Fibroblast of pulmonary artery (primary cell): ENCODE results near the gene DDX23.
"Not testable (repeated sequence)": the region's sequence is repeated elsewhere in the genome, so short reads cannot be mapped to it uniquely, and the experiment has no call there.

Source experiments
- DNase-seq: peaks from one replicate; pipeline ENCODE4 v3.0.0-alpha.2; 2010; ENCODE audit warnings: low read depth
- H3K4me3 ChIP-seq: replicated peaks from 2 replicates; pipeline ENCODE4 v1.5.1; 2011; ENCODE audit warnings: low read depth, mild to moderate bottlenecking, control low read depth, low read length, moderate library complexity
- TF ChIP-seq, protein P1 (sequence below): IDR thresholded peaks from 2 replicates; pipeline ENCODE4 v1.5.1; 2011; ENCODE audit warnings: mild to moderate bottlenecking, control low read depth, low read length, inconsistent platforms; ENCODE audit errors: missing control alignments

Gene DDX23

DNA sequence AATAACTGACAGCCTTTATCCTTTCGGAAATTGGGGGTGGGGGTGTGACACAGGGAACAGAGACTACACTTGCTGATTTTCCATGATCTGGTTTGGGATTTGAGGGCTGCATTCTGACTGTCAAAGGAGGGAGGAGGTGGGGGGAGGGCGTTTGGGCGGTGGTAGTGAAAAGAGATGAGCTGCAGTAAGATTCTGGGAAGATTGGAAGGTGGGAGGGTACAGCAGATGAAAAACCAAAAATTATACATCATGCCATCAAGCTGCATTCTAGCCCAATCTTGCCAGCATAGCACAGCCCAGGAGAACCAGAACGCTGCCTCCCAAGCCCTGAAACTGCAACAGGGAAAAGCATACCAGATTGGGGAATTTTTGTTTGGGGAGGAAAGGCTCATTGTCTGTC, 11.3 kb upstream of the DDX23 start:
- H3K4me3 ChIP-seq, result no peak overlapping the region
- TF ChIP-seq, protein P1, sequence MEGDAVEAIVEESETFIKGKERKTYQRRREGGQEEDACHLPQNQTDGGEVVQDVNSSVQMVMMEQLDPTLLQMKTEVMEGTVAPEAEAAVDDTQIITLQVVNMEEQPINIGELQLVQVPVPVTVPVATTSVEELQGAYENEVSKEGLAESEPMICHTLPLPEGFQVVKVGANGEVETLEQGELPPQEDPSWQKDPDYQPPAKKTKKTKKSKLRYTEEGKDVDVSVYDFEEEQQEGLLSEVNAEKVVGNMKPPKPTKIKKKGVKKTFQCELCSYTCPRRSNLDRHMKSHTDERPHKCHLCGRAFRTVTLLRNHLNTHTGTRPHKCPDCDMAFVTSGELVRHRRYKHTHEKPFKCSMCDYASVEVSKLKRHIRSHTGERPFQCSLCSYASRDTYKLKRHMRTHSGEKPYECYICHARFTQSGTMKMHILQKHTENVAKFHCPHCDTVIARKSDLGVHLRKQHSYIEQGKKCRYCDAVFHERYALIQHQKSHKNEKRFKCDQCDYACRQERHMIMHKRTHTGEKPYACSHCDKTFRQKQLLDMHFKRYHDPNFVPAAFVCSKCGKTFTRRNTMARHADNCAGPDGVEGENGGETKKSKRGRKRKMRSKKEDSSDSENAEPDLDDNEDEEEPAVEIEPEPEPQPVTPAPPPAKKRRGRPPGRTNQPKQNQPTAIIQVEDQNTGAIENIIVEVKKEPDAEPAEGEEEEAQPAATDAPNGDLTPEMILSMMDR, result no peak
- DNase-seq, result no peak

GRCh38 chr12:48862760-48863159, 10.8 kb upstream of the DDX23 start:
- DNase-seq, result no peak
- TF ChIP-seq, protein P1, result no peak
- no peak overlapping the region for H3K4me3 ChIP-seq

DNA sequence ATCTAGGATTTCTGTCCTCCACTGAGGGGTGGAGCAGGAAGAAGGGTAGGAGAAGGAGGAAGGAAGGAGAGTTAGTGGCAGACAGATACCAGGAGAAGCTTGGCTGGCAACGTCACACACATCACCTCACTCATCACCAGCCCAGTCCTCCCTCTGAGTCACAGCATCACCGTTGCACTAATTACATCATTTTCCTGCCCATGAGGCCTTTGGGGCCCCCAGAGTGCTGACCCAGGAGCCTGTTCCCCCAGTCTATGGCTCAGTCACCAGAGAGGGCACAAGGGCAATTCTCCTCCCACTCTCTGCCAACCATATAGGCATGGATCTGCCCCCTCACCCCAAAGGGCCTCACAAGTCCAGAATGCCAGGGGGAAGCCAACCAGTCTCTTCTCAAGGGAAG, 9.1 kb upstream of the DDX23 start:
- TF ChIP-seq, protein P1, result no peak
- H3K4me3 ChIP-seq, result no peak overlapping the region
- no peak for DNase-seq

DNA sequence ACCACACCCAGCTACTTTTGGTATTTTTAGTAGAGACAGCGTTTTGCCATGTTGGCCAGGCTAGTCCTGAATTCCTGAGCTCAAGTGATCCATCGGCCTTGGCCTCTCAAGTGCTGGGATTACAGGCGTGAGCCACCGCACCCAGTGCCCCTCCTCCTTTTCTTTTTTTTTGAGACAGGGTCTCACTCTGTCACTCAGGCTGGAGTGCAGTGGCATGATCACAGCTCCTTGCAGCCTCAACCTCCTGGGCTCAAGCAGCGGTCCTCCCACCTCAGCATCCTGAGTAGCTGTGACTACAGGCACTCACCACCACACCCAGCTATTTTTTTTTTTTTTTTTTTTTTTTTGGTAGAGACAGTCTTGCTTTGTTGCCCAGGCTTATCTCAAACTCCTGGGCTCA, 8.3 kb upstream of the DDX23 start:
- DNase-seq, H3K4me3 ChIP-seq: not testable (repeated sequence)

GRCh38 chr12:48859607-48860006, 7.6 kb upstream of the DDX23 start:
- no peak overlapping the region for H3K4me3 ChIP-seq
- no peak for DNase-seq
- TF ChIP-seq, protein P1, result no peak

- TF ChIP-seq, protein P1, result no peak
- no peak for DNase-seq
- no peak overlapping the region for H3K4me3 ChIP-seq
Measured at GRCh38 chr12:48858043-48858442, 6.1 kb upstream of the DDX23 start.

DNA sequence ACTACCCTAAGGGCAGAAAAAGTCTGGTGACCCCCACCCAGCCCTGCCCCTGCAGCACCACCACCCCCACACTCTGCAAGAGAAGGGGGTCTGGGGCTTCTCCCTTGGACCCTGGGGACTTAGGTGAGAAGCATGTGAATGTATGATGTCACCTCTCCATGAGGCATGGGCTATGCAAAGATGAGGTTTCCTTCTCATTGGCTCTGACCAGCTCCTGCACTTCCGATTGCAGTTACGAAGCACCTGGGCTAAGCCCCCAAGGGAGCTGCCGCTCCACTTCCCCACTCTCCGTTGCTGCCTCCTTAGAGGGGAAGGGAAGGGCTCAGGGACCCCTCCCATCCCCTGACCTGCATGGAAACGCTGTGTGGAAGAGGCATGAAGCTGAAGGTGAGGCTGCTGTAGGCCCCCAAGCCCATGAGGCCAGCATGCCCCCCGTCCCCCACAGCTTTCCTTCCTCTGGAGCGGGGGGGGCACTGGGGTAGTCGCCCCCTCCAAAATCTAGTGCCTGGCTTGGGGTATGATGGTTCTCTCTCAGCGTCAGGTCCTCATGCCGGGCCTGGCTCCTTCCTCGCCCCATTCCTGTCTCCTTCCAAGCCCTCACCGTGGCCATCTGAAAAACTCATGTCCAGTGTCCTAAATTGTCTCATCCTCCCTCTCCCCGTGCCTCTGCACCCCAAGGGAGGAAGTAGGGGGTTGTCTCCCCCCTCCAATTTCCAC, 5.5 kb upstream of the DDX23 start:
- H3K4me3 ChIP-seq, result no peak overlapping the region
- no peak for DNase-seq
- TF ChIP-seq, protein P1, result no peak

DNA sequence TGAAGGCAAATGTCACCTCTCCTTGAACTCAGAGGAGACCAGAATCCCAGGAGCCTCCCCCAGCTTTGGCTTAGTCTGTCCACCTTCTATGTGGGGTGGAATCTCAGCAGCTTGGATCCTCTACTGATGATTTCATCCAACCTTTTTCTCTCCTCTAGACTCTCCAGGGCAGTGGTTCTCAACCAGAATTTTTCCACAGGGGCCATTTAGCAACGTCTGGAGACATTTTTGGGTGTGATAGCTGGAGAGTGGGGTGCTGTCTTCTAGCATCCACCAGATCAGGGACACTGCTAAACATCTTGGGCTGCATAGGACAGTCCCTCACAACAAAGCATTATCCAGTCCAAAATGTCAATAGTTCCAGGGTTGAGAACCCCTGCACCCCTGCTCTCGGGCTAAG, 4.4 kb upstream of the DDX23 start:
- H3K4me3 ChIP-seq, result no peak overlapping the region
- TF ChIP-seq, protein P1, result no peak
- no peak for DNase-seq

DNA sequence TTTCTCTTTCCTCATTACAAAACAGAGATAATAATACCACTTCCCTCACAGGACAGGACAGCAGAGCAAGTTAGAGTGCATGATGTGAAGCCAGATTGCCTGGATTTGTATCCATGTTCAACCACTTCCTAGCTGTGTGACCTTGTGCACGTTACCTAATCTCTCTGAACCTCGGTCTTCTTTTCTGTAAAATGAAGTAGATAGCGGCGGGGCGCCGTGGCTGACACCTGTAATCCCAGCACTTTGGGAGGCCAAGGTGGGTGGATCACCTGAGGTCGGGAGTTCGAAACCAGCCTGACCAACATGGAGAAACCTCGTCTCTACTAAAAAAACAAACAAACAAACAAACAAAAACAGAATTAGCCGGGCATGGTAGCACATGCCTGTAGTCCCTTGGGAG, 3.0 kb upstream of the DDX23 start:
- DNase-seq, H3K4me3 ChIP-seq: not testable (repeated sequence)
